IPS DF 4.7 (cell line): ENCODE results near the gene DYRK3.
"Not testable (repeated sequence)": the region's sequence is repeated elsewhere in the genome, so short reads cannot be mapped to it uniquely, and the experiment has no call there.

Source experiments
- DNase-seq: peaks from one replicate; pipeline ENCODE4 v3.0.0-alpha.2; 2013; ENCODE audit warnings: low spot score; ENCODE audit errors: extremely low read depth

The DYRK3 gene

GRCh38 chr1:206635080-206635977 is at the start of gene DYRK3:
Gene DYRK3 (plus strand): TSS chr1:206635536. CDS start chr1:206635704, 168 bp downstream.
- DNase-seq = peak; percentile 41

- no peak for DNase-seq
Measured at GRCh38 chr1:206586501-206587445, 48.6 kb upstream of the DYRK3 start.

- no peak for DNase-seq
Measured at GRCh38 chr1:206587904-206588303, 47.4 kb upstream of the DYRK3 start.

GRCh38 chr1:206588492-206588891 is 46.8 kb upstream of the DYRK3 start:
- no peak for DNase-seq

GRCh38 chr1:206589206-206589605 is 46.1 kb upstream of the DYRK3 start:
- no peak for DNase-seq

GRCh38 chr1:206590025-206590758 is 45.1 kb upstream of the DYRK3 start:
- no peak for DNase-seq

- no peak for DNase-seq
Measured at GRCh38 chr1:206591226-206591625, 44.1 kb upstream of the DYRK3 start.

GRCh38 chr1:206591696-206592095 is 43.6 kb upstream of the DYRK3 start:
- DNase-seq = no peak

- no peak for DNase-seq
Measured at GRCh38 chr1:206593351-206593925, 41.9 kb upstream of the DYRK3 start.

GRCh38 chr1:206595581-206596318 is 39.6 kb upstream of the DYRK3 start:
- DNase-seq = no peak

GRCh38 chr1:206596319-206596666 is 39.0 kb upstream of the DYRK3 start:
- no peak for DNase-seq

GRCh38 chr1:206600527-206600926 is 34.8 kb upstream of the DYRK3 start:
- DNase-seq = no peak

- no peak for DNase-seq
Measured at GRCh38 chr1:206604861-206605260, 30.5 kb upstream of the DYRK3 start.

GRCh38 chr1:206606867-206607266 is 28.5 kb upstream of the DYRK3 start:
- DNase-seq = no peak

- DNase-seq = no peak
Measured at GRCh38 chr1:206608108-206608698, 27.1 kb upstream of the DYRK3 start.

GRCh38 chr1:206609229-206609991 is 25.9 kb upstream of the DYRK3 start:
- DNase-seq = no peak

- no peak for DNase-seq
Measured at GRCh38 chr1:206612129-206612876, 23.0 kb upstream of the DYRK3 start, which contains the start of gene EIF2D. Gene EIF2D (minus strand): TSS chr1:206612465. CDS start chr1:206612342, 123 bp downstream.

- not testable (repeated sequence) for DNase-seq
Measured at GRCh38 chr1:206626396-206626795, 8.9 kb upstream of the DYRK3 start.
